ENCODE data around the gene SIGLEC12. TPM values are rescaled to one million over a fixed set of nuclear protein-coding genes. Genes with fewer than 3 reads are reported as not detected.

SIGLEC12 gene
- total RNA-seq, 4 donors from 2014 or later = 0.31 to 0.85 TPM; not detected in 2

GRCh38 chr19:51497666-51498065 is 3.9 kb downstream of the SIGLEC12 start:
- Histone ChIP-seq H3K4me3 (no peak overlapping the region), H3K27me3 (peaks cover 24% of the 10 kb centered on the region), H3K27ac (no peak overlapping the region), H3K9me3 (no peaks in the 10 kb centered on the region), H3K36me3 (no peaks in the 10 kb centered on the region), H3K4me1 (no peaks in the 10 kb centered on the region)
- no peak for ATAC-seq
- TF ChIP-seq POLR2AphosphoS5 (IDR thresholded peaks at IDR 0.05) (no peak), POLR2A (IDR thresholded peaks at IDR 0.05) (no peak), EP300 (IDR thresholded peaks at IDR 0.05) (no peak), CTCF (IDR thresholded peaks at IDR 0.05) (no peak)
- WGBS, 2 donors (ENCODE audit: low coverage in 1 of 2) = 33 to 73% methylated on average over 1 to 2 of the region's 3 CpGs

- ATAC-seq = no peak
- H3K4me1 ChIP-seq = no peaks in the 10 kb centered on the region
- H3K9me3 ChIP-seq = no peaks in the 10 kb centered on the region
- H3K4me3 ChIP-seq = no peak overlapping the region
- H3K27ac ChIP-seq = no peak overlapping the region
- TF ChIP-seq POLR2A (IDR thresholded peaks at IDR 0.05) (no peak), CTCF (IDR thresholded peaks at IDR 0.05) (no peak), POLR2AphosphoS5 (IDR thresholded peaks at IDR 0.05) (no peak), EP300 (IDR thresholded peaks at IDR 0.05) (no peak)
- peaks cover 38% of the 10 kb centered on the region for H3K27me3 ChIP-seq
- H3K36me3 ChIP-seq = no peaks in the 10 kb centered on the region
- 27% methylated on average over 2 of the region's 2 CpGs for WGBS, 2 donors (ENCODE audit: low coverage in 1 of 2)
Observed at GRCh38 chr19:51493776-51494175, 7.8 kb downstream of the SIGLEC12 start.

- Histone ChIP-seq H3K9me3 (no peaks in the 10 kb centered on the region), H3K27ac (no peak overlapping the region), H3K27me3 (peaks cover 43% of the 10 kb centered on the region), H3K4me3 (no peak overlapping the region), H3K4me1 (no peaks in the 10 kb centered on the region), H3K36me3 (no peaks in the 10 kb centered on the region)
- ATAC-seq = no peak
- whole genome bisulfite sequencing, 2 donors (ENCODE audit: low coverage in 1 of 2) = 62 to 72% methylated on average over 2 to 7 of the region's 7 CpGs
- TF ChIP-seq EP300 (IDR thresholded peaks at IDR 0.05) (no peak), POLR2AphosphoS5 (IDR thresholded peaks at IDR 0.05) (no peak), CTCF (IDR thresholded peaks at IDR 0.05) (no peak), POLR2A (IDR thresholded peaks at IDR 0.05) (no peak)
Observed at GRCh38 chr19:51491586-51491985, 10.0 kb downstream of the SIGLEC12 start.

- no peaks in the 10 kb centered on the region for H3K9me3 ChIP-seq
- WGBS, 2 donors (ENCODE audit: low coverage in 1 of 2) = 18 to 60% methylated on average over 1 to 3 of the region's 14 CpGs
- H3K27ac ChIP-seq = no peak overlapping the region
- ATAC-seq = no peak
- no peaks in the 10 kb centered on the region for H3K36me3 ChIP-seq
- TF ChIP-seq POLR2A (IDR thresholded peaks at IDR 0.05) (no peak), POLR2AphosphoS5 (IDR thresholded peaks at IDR 0.05) (no peak), EP300 (IDR thresholded peaks at IDR 0.05) (no peak), CTCF (IDR thresholded peaks at IDR 0.05) (no peak)
- H3K4me3 ChIP-seq = no peak overlapping the region
- no peaks in the 10 kb centered on the region for H3K4me1 ChIP-seq
- peaks cover 43% of the 10 kb centered on the region for H3K27me3 ChIP-seq
Observed at GRCh38 chr19:51490676-51491075, 10.9 kb downstream of the SIGLEC12 start.

GRCh38 chr19:51489113-51489512 is 12.5 kb downstream of the SIGLEC12 start:
- peaks cover 55% of the 10 kb centered on the region for H3K27me3 ChIP-seq
- H3K4me3 ChIP-seq = no peak overlapping the region
- no peak for ATAC-seq
- H3K9me3 ChIP-seq = no peaks in the 10 kb centered on the region
- H3K27ac ChIP-seq = no peak overlapping the region
- TF ChIP-seq POLR2AphosphoS5 (IDR thresholded peaks at IDR 0.05) (no peak), EP300 (IDR thresholded peaks at IDR 0.05) (no peak), CTCF (IDR thresholded peaks at IDR 0.05) (no peak), POLR2A (IDR thresholded peaks at IDR 0.05) (no peak)
- WGBS, 2 donors (ENCODE audit: low coverage in 1 of 2) = 37 to 41% methylated on average over 2 of the region's 2 CpGs
- no peaks in the 10 kb centered on the region for H3K36me3 ChIP-seq
- H3K4me1 ChIP-seq = no peaks in the 10 kb centered on the region

All from gastroesophageal sphincter (tissue), 4 donors.